Measurements from ENCODE around the gene ZBTB7B.

- no peak for TF ChIP-seq NCOA6 (IDR thresholded peaks at IDR 0.05)
- no peak for TF ChIP-seq E4F1 (CRISPR knock-in tag; IDR thresholded peaks at IDR 0.05; ENCODE audit: borderline replicate concordance)
- TF ChIP-seq CTCF (IDR thresholded peaks at IDR 0.05 in 2 of 3, conservative IDR thresholded peaks at IDR 0.05 in 1 of 3; ENCODE audit: insufficient read depth in 2 of 3, low read depth in 1 of 3, low read length in 3 of 3), result no peak
Measured at GRCh38 chr1:155060736-155061135, 58.1 kb downstream of the ZBTB7B start.

All from K562 (cell line).